Globus pallidus (tissue), 1 donor: ENCODE data around the gene CIDEB.
"Not testable (repeated sequence)": the region's sequence is repeated elsewhere in the genome, so short reads cannot be mapped to it uniquely, and the experiment has no call there.

Experiments
- DNase-seq: peaks from one replicate; pipeline ENCODE4 v3.0.0-alpha.2; 2015; ENCODE audit warnings: low spot score

CIDEB gene

DNA sequence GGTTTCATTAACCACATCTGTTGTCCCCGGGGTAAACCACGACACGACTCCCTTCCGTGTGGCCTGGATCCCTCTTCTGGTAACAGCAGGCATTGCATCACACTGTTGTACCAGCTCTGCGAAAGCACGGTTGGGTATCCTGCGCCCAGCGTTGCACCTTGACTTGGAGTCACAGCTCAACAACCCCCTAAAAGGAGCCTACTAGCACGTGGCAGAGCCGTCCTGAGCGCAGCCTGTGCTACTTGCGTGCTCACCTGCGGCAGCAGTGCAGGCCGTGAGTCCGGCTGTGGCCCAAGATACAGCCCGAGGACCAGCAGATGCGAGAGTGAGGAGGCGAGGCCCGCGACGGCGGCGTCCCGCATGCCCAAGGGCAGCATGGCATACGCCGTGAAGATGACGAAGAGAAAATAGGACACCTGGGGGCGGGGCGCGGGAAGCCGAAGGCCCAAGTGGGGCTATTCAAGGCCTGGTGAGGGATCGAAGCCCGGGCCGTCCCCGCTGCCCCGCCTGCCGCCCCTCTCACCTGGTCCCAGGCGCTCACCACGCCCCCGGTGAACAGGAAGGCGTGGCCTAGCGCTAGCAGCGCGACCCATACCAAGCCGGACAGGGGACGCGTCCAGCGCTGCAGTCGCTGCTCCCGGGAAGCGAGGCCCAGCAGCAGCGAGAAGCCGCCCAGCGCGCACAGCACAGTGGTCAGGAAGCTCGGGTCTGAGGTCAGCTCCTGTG is 24.7 kb upstream of the CIDEB start:
- DNase-seq = no peak

DNA sequence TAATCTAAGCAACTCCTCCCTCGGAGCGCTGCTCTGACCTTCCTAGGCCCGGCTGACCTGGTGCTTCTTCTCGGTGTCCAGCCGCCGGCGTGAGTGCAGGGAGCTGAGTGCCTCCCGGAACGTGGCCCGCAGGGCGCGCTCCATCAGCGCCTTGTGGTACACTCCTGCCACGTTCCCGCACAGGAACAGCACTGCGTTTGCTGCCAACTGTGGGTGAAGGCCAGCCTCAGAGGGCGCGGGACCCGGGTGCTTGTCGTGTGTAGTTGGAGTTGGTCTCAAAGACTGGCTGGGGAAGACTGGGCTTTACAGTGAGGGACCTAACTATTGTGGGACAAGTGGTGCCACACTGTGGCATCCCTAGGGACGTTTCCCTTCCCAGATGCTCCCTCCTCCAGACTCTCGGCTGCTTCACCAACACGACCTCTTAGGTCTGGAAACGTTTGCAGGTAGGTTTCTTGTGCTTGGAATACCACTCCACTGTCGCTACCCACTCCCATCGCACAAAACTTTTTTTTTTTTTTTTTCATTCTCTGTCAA is 24.0 kb upstream of the CIDEB start:
- no peak for DNase-seq

DNA sequence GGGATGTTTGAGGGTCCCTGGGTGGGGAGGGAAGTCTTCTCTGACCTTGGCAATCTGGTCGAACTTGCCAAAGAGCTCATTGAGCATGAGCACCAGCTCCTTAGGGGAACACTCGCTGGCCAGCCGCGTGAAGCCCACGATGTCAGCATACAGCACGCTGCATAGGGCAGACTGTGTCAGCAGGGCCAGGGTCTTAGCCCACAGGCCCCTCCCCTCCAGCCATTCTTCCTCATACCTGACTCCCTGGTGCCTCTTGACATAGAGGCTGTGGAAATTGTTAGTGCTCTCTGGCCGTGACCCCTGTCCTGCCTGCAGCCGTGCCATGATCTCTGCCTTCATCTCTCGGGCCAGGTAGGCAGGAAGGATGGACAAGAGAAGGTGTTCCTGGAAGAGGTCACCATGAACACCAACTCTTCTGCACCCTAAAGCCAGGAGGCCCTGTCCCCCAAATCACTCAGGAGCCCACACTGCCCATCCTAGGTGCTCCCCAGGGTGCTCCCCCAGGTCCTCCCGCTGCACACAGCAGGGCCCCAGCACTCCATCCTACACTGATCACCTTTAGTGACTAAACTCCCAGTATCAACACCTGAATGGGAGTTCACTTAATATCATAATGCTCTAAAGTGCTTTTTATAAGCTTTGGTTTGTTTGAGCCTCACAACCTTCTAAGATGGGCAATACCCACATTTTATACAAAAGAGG is 23.3 kb upstream of the CIDEB start:
- DNase-seq = no peak

DNA sequence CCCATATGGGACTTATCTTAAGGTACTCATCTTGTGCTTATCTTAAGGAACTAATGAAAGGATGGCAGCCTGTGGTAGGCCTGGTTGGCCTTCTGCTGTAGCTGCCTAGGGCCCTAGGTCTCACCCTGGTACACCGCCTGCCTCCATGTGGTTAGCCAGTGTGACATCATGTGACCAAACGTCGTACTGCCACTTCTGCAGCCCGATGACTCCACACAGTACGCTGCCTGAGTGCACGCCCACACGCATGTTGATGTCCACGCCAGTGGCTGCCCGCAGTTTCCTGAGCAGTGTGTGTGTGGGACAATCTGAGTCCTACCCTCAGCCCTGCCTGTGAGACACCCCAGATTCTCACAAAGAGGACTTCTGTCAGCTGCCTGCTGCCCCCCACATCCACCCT is 22.0 kb upstream of the CIDEB start:
- no peak for DNase-seq

DNA sequence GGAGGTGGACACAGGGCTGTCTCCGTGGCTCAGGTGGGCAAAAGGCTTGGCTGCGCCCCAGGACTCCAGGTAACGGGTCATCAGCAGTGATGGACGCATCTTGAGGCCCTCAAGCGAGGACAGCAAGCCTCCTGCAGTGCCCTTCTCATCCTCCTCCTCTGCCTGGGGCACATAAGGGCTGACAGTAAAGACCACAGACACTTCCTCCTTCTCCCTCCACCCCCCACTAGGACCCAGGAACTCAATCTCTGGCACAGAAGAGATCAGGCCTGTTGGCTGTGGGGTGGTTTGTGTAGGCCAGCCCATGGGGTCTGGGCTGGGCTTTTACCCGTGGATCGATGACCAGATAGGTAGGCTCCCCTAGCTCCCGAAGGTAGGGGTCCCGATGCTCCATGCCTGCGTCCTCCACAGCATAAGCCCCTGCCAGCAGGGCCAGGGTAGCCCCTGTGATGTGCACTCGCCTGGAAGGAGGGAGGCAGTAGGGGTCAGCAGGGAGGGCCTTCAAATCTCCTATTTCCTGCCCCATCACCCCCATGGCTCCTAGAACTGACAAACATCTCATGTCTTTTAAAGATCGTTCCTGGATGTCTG is 21.4 kb upstream of the CIDEB start:
- no peak for DNase-seq

DNA sequence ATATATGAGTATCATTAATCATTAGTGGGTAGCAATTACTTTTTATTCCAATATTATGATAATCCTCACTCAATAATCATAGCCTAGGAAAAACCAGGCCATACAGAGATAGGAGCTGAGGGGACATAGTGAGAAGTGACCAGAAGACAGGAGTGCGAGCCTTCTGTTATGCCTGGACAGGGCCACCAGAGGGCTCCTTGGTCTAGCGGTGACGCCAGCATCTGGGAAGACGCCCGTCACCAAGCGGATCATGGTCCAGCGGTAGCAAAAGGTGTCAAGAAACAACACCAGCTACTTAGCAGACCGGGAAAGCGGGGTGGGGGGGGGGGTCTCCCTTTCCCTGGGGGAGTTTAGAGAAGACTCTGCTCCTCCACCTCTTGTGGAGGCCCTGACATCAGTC is 20.1 kb upstream of the CIDEB start:
- DNase-seq = not testable (repeated sequence)

DNA sequence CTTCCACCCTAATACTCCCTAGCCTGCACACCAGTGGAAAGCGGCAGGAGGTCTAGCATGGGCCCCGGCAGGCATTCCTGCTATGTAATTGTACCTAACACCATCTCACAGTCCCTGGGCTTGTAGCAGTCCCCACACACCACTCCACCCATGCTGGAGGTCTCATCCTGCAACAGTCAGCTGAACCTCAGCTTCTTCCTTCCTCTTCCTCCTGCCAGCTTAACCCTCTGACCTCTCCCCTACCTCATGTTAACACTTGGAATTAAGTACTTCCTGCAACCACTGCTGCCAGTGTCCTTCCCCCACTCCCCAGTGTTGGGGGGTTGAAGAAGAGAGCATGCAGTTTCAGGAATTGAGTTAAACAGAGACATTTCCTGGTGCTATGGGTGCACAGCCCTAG is 19.5 kb upstream of the CIDEB start:
- no peak for DNase-seq

DNA sequence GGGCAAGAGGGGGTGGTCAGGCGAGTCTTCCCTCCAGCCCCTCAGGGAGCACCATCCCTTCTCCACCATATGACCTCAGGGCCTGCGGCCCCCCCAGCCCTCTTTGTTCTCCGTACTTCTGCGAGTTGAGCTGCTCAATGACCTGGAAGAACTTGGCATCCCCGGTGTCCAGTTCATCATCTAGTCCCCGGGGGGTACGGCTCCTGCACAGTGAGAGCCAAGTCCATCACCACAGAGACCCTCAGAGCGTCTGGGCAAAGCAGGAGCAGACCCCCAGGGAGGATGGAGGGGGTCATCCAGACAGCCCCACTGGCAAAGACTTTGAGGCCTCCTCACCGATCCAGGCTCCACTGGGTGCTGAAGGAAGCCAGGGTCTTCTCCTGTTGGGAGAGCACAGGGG is 18.2 kb upstream of the CIDEB start:
- DNase-seq = no peak

DNA sequence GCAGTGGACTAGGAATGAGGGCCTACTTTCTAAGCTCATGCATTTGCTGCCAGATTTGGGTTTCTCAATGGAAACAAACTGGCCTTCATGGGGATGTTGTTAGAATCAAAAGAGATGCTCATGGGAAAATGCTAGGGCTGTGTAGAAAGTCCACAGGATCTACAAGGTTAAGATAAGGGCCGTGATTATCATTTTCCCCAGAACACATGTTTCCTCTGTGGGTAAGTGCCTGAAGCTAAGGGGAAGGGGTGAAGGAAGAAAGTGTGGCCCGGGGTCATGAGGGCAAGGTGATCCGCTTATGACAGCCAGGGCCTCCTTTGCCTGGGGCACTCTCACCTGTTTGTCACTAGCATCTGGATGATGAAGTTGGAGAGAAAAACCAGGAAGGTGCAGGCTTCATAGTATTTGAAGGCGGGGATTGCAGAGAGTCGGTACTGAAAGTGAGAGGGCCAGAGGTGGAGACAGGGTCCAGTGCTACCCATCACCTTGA is 17.3 kb upstream of the CIDEB start:
- no peak for DNase-seq

DNA sequence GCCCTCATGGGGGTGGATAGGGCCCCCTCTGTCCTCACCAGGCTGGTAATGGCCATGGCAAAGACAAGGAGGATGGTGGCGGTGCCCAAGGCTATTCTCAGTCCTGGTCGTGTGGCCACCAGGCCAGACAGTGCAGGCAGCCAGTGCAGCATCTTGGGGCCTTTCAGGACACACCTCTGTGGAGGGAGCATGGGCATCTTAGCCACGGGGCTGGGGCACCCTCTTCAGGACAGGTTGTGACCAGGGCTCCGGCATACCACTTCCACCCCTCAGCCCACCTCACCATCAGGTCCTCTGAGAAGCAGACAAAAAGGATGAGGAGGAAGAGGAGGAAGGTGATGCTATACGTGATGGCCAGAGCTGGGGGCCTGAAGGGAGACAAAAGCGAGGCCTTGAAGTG is 16.2 kb upstream of the CIDEB start:
- DNase-seq = no peak

DNA sequence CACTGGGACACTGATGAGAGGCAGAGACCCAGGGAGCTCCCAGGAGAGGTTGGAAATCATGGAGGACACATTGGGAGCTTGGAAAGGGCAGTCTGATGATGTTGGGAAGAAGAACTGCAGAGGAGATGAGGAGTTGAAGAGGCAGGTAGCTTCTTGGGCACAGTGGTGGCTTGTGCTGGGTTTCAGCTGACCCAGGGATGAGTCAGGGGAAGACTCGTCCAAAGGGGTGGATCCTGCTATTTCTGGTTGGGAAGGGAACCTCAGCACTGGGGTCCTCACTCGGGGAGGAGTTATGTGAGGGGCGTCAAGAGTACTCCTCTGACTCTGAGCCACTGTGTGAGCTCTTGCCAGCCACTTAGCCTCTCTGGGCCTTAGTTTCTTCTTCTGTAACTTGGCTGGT is 15.6 kb upstream of the CIDEB start:
- no peak for DNase-seq

DNA sequence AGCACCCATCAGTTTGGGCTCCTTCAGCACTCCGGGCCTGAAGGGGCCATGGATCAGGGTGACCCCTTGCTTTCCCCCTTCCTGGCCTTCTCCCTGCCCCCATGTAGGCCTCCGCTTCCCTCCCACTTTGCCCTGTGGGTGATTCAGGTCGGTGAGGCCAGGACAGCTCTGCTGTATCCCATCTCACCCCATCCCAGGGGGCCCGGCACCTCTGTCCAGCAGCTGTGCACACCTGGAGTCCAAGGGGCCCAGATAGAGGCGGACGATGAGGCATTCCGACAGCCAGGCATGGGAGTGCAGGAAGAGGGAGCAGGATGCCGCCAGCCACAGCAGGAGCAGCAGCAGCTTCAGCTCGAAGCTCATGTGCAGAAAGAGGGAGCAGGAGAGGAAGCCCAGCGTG is 14.9 kb upstream of the CIDEB start:
- DNase-seq = no peak

DNA sequence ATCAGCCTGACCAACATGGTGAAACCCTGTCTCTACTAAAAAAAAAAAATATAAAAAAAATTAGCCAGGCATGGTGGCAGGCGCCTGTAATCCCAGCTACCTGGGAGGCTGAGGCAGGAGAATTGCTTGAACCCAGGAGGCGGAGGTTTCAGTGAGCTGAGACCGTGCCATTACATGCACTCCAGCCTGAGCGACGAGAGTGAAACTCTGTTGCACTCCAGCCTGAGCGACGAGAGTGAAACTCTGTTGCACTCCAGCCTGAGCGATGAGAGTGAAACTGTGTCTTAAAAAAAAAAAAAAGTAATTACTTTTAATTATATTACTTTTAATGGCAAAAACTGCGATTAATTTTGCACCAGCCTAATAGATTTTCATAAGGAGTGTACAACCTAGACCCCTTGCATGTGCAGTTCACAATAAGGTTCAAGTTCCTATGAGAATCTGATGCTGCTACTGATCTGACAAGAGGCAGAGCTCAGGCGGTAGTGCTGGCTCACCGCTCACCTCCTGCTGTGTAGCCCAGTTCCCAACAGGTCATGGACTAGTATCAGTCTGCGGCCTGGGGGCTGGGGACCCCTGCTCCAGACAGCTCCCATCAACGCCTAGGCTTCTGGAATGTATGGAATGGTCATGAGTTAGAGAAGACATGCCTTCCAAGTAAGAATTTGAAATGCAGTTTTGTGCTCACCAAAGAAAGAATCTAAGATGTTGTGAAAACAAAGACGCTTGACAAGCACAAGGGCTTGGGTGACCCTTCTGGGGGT is 13.6 kb upstream of the CIDEB start:
- DNase-seq = no peak

DNA sequence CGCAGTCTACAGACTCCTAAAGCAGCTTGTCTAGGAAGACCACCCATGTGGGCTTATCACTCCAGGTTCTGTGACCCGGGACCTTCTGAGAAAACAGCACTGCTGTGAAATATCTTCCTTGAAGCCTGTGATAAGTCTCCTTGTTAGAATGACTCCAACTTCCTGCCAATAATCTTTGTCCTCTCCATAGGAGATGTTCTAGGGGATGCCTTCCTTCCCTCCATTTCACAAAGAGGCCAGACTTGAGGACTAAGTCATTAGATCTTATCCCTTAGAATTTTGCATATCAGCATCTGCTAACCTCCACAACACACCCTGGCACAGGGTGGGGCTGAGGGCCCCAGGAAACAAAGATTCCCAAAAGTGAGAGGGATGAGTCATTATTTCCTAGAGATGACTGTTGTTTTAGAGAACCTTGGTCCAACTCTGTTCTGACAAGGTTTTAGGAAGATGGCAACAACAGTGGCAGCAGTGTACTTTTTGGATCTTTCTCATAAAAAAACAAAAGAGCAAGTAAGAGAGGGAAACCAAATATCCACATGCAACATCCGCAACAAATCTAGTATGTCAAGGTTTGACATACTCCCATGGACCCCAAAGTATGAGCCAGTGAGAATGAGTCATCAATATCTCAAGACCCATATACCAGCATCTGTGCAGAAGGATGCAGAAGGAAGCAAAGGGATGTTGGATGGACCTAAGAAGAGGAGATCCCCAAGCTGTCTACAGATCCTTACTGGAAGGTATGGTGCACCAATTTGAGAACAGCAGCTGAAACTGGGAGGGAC is 9.6 kb upstream of the CIDEB start:
- no peak for DNase-seq

DNA sequence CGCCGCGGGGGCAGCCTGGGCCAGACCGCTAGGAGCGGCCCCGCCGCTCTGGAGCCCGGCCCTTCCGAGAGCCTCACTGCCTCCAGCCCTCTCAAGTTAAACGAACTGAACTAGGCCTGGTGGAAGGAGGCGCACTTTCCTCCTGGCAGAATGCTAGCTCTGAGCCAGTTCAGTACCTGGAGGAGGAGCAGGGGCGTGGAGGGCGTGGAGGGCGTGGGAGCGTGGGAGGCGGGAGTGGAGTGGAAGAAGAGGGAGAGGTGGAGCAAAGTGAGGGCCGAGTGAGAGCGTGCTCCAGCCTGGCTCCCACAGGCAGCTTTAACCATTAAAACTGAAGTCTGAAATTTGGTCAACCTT is 8.8 kb upstream of the CIDEB start:
- DNase-seq = no peak

DNA sequence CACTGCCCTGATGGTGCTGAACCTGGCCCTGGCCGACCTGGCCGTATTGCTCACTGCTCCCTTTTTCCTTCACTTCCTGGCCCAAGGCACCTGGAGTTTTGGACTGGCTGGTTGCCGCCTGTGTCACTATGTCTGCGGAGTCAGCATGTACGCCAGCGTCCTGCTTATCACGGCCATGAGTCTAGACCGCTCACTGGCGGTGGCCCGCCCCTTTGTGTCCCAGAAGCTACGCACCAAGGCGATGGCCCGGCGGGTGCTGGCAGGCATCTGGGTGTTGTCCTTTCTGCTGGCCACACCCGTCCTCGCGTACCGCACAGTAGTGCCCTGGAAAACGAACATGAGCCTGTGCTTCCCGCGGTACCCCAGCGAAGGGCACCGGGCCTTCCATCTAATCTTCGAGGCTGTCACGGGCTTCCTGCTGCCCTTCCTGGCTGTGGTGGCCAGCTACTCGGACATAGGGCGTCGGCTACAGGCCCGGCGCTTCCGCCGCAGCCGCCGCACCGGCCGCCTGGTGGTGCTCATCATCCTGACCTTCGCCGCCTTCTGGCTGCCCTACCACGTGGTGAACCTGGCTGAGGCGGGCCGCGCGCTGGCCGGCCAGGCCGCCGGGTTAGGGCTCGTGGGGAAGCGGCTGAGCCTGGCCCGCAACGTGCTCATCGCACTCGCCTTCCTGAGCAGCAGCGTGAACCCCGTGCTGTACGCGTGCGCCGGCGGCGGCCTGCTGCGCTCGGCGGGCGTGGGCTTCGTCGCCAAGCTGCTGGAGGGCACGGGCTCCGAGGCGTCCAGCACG is 8.2 kb upstream of the CIDEB start:
- DNase-seq = no peak

DNA sequence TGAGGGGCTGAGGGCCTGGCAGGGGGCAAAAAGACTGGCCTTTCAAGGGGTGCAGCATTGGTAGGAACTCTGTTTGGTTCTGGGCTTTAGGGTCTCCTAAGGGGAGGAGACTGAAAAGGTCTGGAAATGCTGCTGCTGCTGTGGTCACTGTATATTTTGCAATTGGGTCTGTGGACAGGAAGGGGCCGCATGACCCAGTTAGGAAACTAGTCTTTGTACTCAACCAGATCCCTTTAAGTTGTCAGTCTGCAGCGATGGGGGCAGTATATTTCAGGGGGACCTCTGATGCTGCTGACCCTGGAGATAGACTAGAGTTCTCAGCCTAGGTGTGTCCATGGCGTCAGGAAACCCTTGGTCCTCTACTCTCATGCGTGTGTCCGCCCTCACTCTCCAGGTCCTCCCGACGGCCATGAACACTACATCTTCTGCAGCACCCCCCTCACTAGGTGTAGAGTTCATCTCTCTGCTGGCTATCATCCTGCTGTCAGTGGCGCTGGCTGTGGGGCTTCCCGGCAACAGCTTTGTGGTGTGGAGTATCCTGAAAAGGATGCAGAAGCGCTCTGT is 7.5 kb upstream of the CIDEB start:
- no peak for DNase-seq

DNA sequence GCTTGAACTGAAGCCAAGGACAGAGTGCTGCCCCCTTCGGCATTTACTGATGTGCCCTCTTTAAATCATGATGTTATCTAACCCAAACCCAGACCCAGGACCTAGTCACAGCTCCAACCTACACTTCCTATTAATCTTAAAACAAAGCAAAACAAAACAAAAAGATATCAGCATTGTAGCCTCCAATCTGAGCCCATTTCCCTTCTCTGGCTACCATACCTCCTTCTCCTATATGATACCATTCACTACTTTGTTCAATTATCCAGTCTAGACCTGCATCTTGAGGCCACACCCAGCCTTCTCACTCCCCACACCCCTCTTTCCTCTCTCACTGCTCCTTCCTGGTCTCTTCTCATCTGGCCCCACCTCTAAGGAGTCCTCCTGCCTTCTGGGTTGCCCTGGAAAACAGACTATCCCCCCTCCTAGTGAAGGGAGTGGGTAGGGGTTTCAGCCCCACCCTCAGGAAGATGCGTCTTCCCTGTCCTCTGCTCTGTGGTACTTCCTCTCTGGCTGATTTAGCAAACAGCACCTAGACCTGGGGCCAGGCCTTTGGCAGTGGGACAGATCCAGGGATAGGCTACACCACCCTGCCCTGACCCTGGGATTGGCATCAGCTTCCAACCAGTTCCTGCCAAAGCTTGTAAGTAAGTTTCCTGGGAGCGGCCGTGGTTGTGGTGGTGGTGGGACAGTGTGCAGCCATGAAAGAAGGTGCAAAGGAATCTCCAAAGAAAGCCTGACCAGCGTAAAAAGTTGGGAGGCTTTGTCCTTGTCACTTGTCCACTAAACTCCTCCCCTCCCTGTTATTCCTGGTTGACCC is 6.8 kb upstream of the CIDEB start:
- DNase-seq = no peak

DNA sequence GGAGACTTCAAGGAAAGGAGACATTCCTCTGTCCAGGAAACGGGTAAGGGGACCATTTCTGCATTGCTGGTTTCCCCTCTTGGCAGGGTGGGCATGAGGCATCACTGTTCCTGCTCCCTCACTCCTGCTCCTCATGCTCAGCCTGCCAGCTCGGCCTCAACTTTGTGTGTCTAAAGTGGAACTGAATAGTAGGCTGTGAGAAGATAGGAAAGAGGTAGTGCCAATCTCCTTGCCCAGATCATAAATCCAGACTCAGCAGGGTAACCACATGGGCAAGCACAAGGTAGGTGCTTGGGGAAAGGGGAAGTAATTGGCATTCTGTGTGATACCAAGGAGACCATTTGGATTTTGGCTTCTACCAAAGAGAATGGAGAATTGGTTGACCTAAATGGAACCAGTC is 6.1 kb upstream of the CIDEB start:
- no peak for DNase-seq
